ENCODE measurements around the gene CFAP43.
A peak's percentile ranks its signal among the peaks of the same experiment; 100 is the strongest.

Gene CFAP43

DNA sequence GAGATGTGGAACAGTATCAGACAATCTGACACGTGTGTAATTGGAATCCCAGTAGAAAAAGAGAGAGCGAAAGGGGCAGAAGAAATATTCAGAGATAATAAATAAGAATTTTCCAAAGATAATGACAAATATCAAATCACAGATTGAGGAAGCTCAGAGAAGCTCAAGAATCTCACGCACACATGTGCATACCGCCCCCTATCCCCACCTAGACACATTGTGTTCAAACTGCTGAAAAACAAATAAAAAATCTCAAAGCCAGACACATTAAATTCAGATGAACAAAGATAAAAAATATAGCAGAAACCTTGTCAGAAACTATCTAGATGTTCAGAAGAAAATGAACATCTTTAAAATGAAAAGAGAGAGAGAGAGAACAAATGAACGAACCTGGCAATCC is 92.9 kb downstream of the CFAP43 start:
- WGBS, 2 experiments (ENCODE audit: insufficient coverage in 2 of 2) = 93% methylated on average over 2 of the region's 5 CpGs; no CpG with 5 or more reads in 1 of the 2 experiments
- Histone ChIP-seq H3K27ac (ENCODE audit: low read depth, low read length, severe bottlenecking) (no peak overlapping the region), H3K9me3 (ENCODE audit: control insufficient read depth, low read length) (no peaks in the 10 kb centered on the region), H3K36me3 (ENCODE audit: control insufficient read depth, insufficient read depth, low read length) (no peaks in the 10 kb centered on the region), H3K4me3 (ENCODE audit: extremely low read depth, insufficient read depth, low read length, poor library complexity, severe bottlenecking) (no peak overlapping the region), H3K4me1 (ENCODE audit: control insufficient read depth, insufficient read depth, low read length, poor library complexity, severe bottlenecking) (no peaks in the 10 kb centered on the region)

DNA sequence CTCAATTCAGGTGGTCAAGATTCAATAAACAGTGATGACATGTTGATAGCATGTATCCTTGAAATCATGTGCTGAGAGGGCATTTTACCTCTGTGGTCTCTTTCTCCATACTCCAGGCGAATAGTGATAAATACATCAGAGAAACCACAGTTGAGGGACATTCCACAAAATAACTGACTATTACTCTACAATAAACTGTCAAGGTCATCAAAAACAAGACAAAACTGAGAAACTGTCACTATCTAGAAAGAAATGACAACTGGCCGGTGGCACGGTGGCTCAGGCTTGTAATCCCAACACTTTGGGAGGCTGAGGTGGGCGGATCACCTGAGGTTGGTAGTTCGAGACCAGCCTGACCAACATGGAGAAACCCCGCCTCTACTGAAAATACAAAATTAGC is 94.0 kb downstream of the CFAP43 start:
- Histone ChIP-seq H3K4me1 (ENCODE audit: control insufficient read depth, insufficient read depth, low read length, poor library complexity, severe bottlenecking) (no peaks in the 10 kb centered on the region), H3K36me3 (ENCODE audit: control insufficient read depth, insufficient read depth, low read length) (no peaks in the 10 kb centered on the region), H3K9me3 (ENCODE audit: control insufficient read depth, low read length) (no peaks in the 10 kb centered on the region), H3K4me3 (ENCODE audit: extremely low read depth, insufficient read depth, low read length, poor library complexity, severe bottlenecking) (no peak overlapping the region), H3K27ac (ENCODE audit: low read depth, low read length, severe bottlenecking) (no peak overlapping the region)
- 88 to 92% methylated on average over 4 to 6 of the region's 6 CpGs for whole genome bisulfite sequencing, 2 experiments (ENCODE audit: insufficient coverage in 2 of 2)

DNA sequence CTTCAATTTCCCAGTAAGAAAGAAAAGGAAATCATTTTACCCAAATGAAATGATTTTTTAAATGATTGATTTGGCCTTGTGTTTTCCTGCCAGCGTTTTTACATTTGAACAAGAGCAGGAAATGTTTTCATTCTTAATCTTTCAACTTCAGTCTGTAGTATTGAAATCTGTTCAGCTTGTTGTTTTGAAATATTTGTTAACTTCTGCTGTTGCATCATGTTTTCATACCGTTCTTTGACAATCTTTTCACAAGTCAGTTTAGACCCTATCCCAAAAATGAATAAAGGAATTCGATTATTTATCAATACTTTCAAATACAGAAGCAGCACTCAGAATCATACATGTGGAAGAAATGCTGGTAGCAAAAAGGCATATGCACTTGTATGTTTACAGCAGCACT is 102.1 kb downstream of the CFAP43 start:
- WGBS, 2 experiments (ENCODE audit: insufficient coverage in 2 of 2) = no CpG with 5 or more reads among the region's 3 CpGs
- peaks cover 6% of the 10 kb centered on the region for H3K36me3 ChIP-seq (ENCODE audit: control insufficient read depth, insufficient read depth, low read length)
- H3K4me3 ChIP-seq (ENCODE audit: extremely low read depth, insufficient read depth, low read length, poor library complexity, severe bottlenecking) = no peak overlapping the region
- H3K9me3 ChIP-seq (ENCODE audit: control insufficient read depth, low read length) = no peaks in the 10 kb centered on the region
- H3K27ac ChIP-seq (ENCODE audit: low read depth, low read length, severe bottlenecking) = no peak overlapping the region
- no peaks in the 10 kb centered on the region for H3K4me1 ChIP-seq (ENCODE audit: control insufficient read depth, insufficient read depth, low read length, poor library complexity, severe bottlenecking)

DNA sequence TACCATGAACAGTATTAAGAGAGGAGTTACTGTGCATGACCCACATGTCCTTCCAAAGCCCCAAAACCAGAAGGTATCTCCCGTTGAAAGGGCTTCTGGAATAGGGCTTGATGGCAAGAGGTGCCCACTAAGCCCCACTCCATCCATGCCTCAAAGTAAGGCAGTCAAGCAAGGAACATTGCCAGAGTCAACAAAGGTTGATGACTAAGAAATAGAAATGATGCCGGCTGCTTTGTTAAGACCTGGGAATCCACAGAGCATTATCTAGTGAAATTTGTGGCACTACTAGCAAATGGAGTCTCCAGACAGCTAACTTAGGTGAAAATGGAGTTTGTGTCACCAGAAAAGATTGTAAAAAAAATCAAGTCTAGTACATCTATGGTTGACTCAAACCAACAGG is 104.0 kb downstream of the CFAP43 start:
- Histone ChIP-seq H3K4me1 (ENCODE audit: control insufficient read depth, insufficient read depth, low read length, poor library complexity, severe bottlenecking) (no peaks in the 10 kb centered on the region), H3K4me3 (ENCODE audit: extremely low read depth, insufficient read depth, low read length, poor library complexity, severe bottlenecking) (no peak overlapping the region), H3K9me3 (ENCODE audit: control insufficient read depth, low read length) (no peaks in the 10 kb centered on the region), H3K27ac (ENCODE audit: low read depth, low read length, severe bottlenecking) (no peak overlapping the region), H3K36me3 (ENCODE audit: control insufficient read depth, insufficient read depth, low read length) (peaks cover 11% of the 10 kb centered on the region)
- WGBS, 2 experiments (ENCODE audit: insufficient coverage in 2 of 2) = 89 to 100% methylated on average over 1 of the region's 2 CpGs

DNA sequence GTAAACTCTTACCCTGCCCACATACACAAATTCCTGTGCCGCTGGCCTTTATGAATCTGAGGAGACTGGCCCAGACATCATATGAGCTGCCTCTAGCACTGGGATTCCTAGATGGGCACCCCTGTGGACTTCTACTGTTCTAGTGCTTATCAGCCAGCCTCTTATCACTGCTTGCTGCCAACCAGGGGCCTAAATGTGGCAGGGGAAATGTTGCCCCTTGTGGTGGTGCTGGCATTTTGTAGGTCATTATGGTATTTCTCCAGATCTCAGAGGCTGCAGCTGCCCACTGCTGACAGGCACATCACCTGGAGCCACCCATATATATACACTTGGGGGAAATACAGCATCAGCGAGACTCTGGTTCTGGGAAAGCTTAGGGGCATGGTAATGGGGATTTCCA is 104.8 kb downstream of the CFAP43 start:
- 88 to 90% methylated on average over 1 of the region's 2 CpGs for WGBS, 2 experiments (ENCODE audit: insufficient coverage in 2 of 2)
- H3K36me3 ChIP-seq (ENCODE audit: control insufficient read depth, insufficient read depth, low read length) = peaks cover 11% of the 10 kb centered on the region
- no peak overlapping the region for H3K27ac ChIP-seq (ENCODE audit: low read depth, low read length, severe bottlenecking)
- no peaks in the 10 kb centered on the region for H3K4me1 ChIP-seq (ENCODE audit: control insufficient read depth, insufficient read depth, low read length, poor library complexity, severe bottlenecking)
- H3K4me3 ChIP-seq (ENCODE audit: extremely low read depth, insufficient read depth, low read length, poor library complexity, severe bottlenecking) = no peak overlapping the region
- H3K9me3 ChIP-seq (ENCODE audit: control insufficient read depth, low read length) = no peaks in the 10 kb centered on the region

DNA sequence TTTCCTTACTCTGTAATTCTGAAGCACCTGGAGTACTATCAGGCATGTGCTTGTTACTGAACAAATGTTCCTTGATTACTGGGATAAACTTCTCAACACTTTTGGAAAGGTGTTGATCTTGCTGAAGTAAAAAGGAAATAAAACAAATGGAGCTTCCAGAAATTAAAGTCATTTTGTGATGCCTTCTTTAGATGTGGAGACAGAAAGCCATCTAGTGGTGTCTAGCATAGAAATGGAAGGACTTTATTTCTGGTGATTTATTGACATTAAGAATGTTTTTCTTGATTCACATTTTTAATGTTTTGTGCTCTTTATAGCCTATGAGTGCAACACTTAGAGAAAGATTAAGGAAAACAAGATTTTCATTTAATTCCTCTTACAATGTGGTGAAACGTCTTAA is 108.8 kb downstream of the CFAP43 start:
- no peaks in the 10 kb centered on the region for H3K9me3 ChIP-seq (ENCODE audit: control insufficient read depth, low read length)
- WGBS, 2 experiments (ENCODE audit: insufficient coverage in 2 of 2) = no CpG with 5 or more reads among the region's 1 CpG
- H3K36me3 ChIP-seq (ENCODE audit: control insufficient read depth, insufficient read depth, low read length) = peaks cover 11% of the 10 kb centered on the region
- no peak overlapping the region for H3K4me3 ChIP-seq (ENCODE audit: extremely low read depth, insufficient read depth, low read length, poor library complexity, severe bottlenecking)
- no peak overlapping the region for H3K27ac ChIP-seq (ENCODE audit: low read depth, low read length, severe bottlenecking)
- peaks cover 11% of the 10 kb centered on the region for H3K4me1 ChIP-seq (ENCODE audit: control insufficient read depth, insufficient read depth, low read length, poor library complexity, severe bottlenecking)

DNA sequence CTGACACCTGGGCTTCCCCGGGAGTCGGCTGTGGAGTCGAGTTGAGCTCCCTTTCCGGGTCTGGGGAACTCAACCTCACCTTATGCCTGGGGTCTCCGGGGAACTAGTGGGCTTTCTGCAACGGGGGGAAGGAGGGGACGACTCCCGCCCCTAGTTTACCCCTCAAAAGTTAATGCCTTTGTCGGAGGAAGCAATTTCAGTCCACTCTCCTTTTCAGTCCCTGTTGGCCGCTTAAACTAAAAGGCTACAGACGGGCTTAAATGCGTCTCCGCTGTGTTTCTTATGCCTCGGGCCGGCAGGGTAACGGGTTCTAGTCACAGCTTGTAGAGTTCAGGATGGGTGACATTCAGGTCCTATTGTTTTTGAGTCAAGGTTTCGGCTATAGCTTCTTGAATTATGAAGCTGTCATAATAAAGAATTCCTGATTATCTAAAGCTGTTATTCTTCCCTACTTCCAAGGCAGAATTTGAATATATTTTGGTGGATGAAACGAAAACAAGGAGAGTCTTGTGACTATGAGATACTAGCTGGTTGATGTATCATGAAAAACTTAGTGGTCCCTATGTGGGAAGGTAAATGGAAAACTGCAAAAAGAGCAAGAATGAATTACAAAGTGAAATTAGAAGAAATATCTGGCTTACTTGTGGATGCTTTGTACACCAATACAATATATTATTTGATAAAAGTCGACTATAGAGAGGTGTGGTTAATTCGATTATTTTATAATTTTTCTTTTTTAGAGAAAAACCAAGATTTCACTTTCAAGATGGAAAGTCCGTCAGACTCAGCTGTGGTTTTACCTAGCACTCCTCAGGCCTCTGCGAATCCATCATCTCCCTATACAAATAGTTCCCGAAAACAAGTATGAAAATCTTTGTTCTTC is 109.7 kb downstream of the CFAP43 start:
- Histone ChIP-seq H3K27ac (ENCODE audit: low read depth, low read length, severe bottlenecking) (peak overlapping the region; percentile 73), H3K4me3 (ENCODE audit: extremely low read depth, insufficient read depth, low read length, poor library complexity, severe bottlenecking) (peak overlapping the region; percentile 74), H3K4me1 (ENCODE audit: control insufficient read depth, insufficient read depth, low read length, poor library complexity, severe bottlenecking) (peaks cover 11% of the 10 kb centered on the region), H3K9me3 (ENCODE audit: control insufficient read depth, low read length) (no peaks in the 10 kb centered on the region), H3K36me3 (ENCODE audit: control insufficient read depth, insufficient read depth, low read length) (peaks cover 11% of the 10 kb centered on the region)
- WGBS, 2 experiments (ENCODE audit: insufficient coverage in 2 of 2) = 0 to 10% methylated on average over 12 to 18 of the region's 23 CpGs

DNA sequence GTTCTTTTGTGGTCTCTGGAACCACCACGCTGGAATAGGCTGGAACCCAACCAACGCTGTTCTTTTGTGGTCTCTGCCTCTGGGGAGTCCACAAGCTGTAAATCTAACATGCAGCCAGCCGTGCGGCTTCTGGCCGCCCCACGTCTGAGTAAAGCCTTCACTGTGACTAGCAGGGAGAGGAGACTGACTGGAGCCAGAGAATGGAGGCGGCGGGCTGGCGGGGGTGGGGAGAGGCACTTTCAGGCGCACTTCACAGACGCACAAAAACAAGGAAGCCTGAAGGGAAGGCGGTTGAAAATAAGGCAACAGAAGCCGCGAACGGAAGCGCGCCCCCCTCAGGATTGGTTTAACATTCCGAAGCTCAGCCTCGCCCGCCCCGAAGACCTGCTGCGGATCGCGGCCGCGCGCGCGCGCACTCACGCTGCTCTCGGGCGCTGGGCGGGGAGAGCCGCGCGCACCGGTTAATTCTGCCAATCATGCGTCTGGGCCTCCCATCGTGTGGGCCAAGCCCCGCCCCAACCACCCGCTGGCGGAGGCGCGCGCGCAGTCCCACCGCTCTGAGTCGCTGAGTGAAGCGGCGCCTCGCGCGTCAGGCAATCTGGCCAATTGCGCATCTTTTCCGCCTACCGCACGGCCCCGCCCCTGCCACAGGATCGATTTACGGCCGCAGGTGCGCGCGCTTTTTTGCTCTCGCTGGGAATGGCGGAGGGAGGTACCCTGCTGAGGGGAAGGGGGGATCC is 110.5 kb downstream of the CFAP43 start, which contains the start of gene SFR1:
TSS of gene SFR1 (plus strand) at position 687 of the 740 bp plus-strand sequence. CDS start at position 700, 13 bp downstream.
- peak within 1 kb of the TSS; percentile 100 for H3K27ac ChIP-seq (ENCODE audit: low read depth, low read length, severe bottlenecking)
- H3K36me3 ChIP-seq (ENCODE audit: control insufficient read depth, insufficient read depth, low read length) = peaks cover 11% of the 10 kb centered on the region
- H3K4me3 ChIP-seq (ENCODE audit: extremely low read depth, insufficient read depth, low read length, poor library complexity, severe bottlenecking) = peak within 1 kb of the TSS; percentile 74
- peaks cover 11% of the 10 kb centered on the region for H3K4me1 ChIP-seq (ENCODE audit: control insufficient read depth, insufficient read depth, low read length, poor library complexity, severe bottlenecking)
- no peaks in the 10 kb centered on the region for H3K9me3 ChIP-seq (ENCODE audit: control insufficient read depth, low read length)
- WGBS, 2 experiments (ENCODE audit: insufficient coverage in 2 of 2) = 0 to 1% methylated on average over 56 to 62 of the region's 67 CpGs

DNA sequence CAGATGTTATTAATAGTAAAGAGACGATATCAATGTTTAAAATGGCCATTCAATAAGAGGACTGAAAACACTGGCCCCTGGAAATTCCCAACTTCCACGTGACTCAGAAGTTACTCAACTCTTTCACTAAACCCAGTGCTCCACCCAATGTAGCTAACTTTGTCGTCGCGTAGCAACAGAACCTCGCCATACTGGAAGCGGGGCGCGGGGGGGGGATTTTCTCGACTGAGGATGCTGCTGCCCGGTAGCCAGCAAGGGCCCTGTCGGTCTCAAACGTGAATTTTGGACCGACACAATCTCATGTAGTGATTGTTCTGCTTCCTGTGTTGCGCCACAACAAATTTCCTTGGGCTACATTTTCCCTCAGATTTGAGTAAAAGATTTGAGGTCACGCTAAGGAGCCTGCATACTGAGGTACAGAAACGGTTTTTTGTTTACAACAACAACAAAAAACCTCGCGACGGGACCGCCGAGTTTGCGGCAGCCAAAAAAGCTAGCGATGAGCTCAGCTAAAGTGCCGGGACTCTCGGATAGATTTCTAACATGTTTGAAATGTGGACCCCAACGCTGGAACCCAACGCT is 111.2 kb downstream of the CFAP43 start:
- WGBS, 2 experiments (ENCODE audit: insufficient coverage in 2 of 2) = 3 to 4% methylated on average over 15 to 19 of the region's 28 CpGs
- Histone ChIP-seq H3K9me3 (ENCODE audit: control insufficient read depth, low read length) (no peaks in the 10 kb centered on the region), H3K27ac (ENCODE audit: low read depth, low read length, severe bottlenecking) (peak overlapping the region; percentile 100), H3K4me3 (ENCODE audit: extremely low read depth, insufficient read depth, low read length, poor library complexity, severe bottlenecking) (peak overlapping the region; percentile 74), H3K4me1 (ENCODE audit: control insufficient read depth, insufficient read depth, low read length, poor library complexity, severe bottlenecking) (peaks cover 11% of the 10 kb centered on the region), H3K36me3 (ENCODE audit: control insufficient read depth, insufficient read depth, low read length) (peaks cover 11% of the 10 kb centered on the region)

DNA sequence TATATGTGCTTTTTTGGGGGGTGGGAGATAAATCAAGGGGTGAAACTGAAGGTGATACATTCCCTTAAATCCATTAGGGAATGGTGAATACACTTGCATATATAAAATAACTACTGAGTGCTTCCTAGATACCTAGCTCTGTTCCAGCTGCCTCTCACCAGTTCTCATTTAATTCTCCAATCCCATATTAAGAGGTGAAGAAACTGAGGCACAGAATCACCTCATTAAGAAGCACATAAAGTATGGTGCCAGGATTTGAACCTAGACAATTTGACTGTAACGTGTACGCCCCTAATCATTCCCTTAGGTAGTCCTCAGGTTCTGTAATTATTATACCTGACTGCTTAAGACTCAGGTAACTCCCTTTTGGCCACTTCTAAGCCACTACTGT is 111.7 kb downstream of the CFAP43 start:
- peak overlapping the region; percentile 74 for H3K4me3 ChIP-seq (ENCODE audit: extremely low read depth, insufficient read depth, low read length, poor library complexity, severe bottlenecking)
- H3K27ac ChIP-seq (ENCODE audit: low read depth, low read length, severe bottlenecking) = peak overlapping the region; percentile 100
- H3K4me1 ChIP-seq (ENCODE audit: control insufficient read depth, insufficient read depth, low read length, poor library complexity, severe bottlenecking) = peaks cover 11% of the 10 kb centered on the region
- H3K36me3 ChIP-seq (ENCODE audit: control insufficient read depth, insufficient read depth, low read length) = peaks cover 7% of the 10 kb centered on the region
- no peaks in the 10 kb centered on the region for H3K9me3 ChIP-seq (ENCODE audit: control insufficient read depth, low read length)
- 100% methylated on average over 2 of the region's 2 CpGs; no CpG with 5 or more reads in 1 of the 2 experiments for WGBS, 2 experiments (ENCODE audit: insufficient coverage in 2 of 2)

Measured in mesodermal cell (in vitro differentiated cells).